CD4-positive, alpha-beta T cell treated with Interleukin-17A for 4 hours (primary cell): ENCODE results near the gene PNMA6E.

Experiments
- DNase-seq: peaks from one replicate; pipeline ENCODE4 v3.0.0-alpha.2; 2020; ENCODE audit warnings: mixed read lengths

Gene PNMA6E

GRCh38 chrX:153434801-153435200, 33.7 kb upstream of the PNMA6E start:
- no peak for DNase-seq

- DNase-seq = no peak
Observed at GRCh38 chrX:153433781-153434285, 32.7 kb upstream of the PNMA6E start.

- DNase-seq = no peak
Observed at GRCh38 chrX:153433161-153433680, 32.1 kb upstream of the PNMA6E start.

GRCh38 chrX:153430796-153431195, 29.6 kb upstream of the PNMA6E start:
- DNase-seq = no peak

GRCh38 chrX:153426204-153426603, 25.1 kb upstream of the PNMA6E start:
- no peak for DNase-seq

GRCh38 chrX:153423652-153424051, 22.5 kb upstream of the PNMA6E start:
- DNase-seq = no peak

- no peak for DNase-seq
Observed at GRCh38 chrX:153421856-153422255, 20.7 kb upstream of the PNMA6E start.

GRCh38 chrX:153420851-153421599, 19.9 kb upstream of the PNMA6E start:
- no peak for DNase-seq

- DNase-seq = no peak
Observed at GRCh38 chrX:153417637-153418036, 16.5 kb upstream of the PNMA6E start.

GRCh38 chrX:153416781-153417450, 15.8 kb upstream of the PNMA6E start:
- no peak for DNase-seq

GRCh38 chrX:153414856-153415510, 13.8 kb upstream of the PNMA6E start:
- DNase-seq = no peak

GRCh38 chrX:153413731-153414130, 12.6 kb upstream of the PNMA6E start:
- no peak for DNase-seq

GRCh38 chrX:153412746-153413720, 11.9 kb upstream of the PNMA6E start:
- no peak for DNase-seq

- no peak for DNase-seq
Observed at GRCh38 chrX:153411988-153412574, 10.9 kb upstream of the PNMA6E start.

GRCh38 chrX:153411255-153411987, 10.3 kb upstream of the PNMA6E start, which contains the start of gene ZFP92:
Gene ZFP92, plus strand, starts transcription at chrX:153411472. Its CDS starts 6,851 bp downstream, at chrX:153418323.
- peak; percentile 55 for DNase-seq

- no peak for DNase-seq
Observed at GRCh38 chrX:153410888-153411254, 9.7 kb upstream of the PNMA6E start.

- DNase-seq = no peak
Observed at GRCh38 chrX:153410373-153410772, 9.2 kb upstream of the PNMA6E start.

GRCh38 chrX:153409414-153410101, 8.4 kb upstream of the PNMA6E start:
- DNase-seq = no peak

- no peak for DNase-seq
Observed at GRCh38 chrX:153408871-153409351, 7.8 kb upstream of the PNMA6E start.

- no peak for DNase-seq
Observed at GRCh38 chrX:153408221-153408721, 7.1 kb upstream of the PNMA6E start.
